ENCODE data around the gene TTC23. TPM values are rescaled to one million over a fixed set of nuclear protein-coding genes. Genes with fewer than 3 reads are reported as not detected.
A peak's percentile ranks its signal among the peaks of the same experiment; 100 is the strongest.
"Not testable (repeated sequence)": the region's sequence is repeated elsewhere in the genome, so short reads cannot be mapped to it uniquely, and the experiment has no call there.

The TTC23 gene
- total RNA-seq, 1 experiment from 2014 or later = 22.6 TPM

DNA sequence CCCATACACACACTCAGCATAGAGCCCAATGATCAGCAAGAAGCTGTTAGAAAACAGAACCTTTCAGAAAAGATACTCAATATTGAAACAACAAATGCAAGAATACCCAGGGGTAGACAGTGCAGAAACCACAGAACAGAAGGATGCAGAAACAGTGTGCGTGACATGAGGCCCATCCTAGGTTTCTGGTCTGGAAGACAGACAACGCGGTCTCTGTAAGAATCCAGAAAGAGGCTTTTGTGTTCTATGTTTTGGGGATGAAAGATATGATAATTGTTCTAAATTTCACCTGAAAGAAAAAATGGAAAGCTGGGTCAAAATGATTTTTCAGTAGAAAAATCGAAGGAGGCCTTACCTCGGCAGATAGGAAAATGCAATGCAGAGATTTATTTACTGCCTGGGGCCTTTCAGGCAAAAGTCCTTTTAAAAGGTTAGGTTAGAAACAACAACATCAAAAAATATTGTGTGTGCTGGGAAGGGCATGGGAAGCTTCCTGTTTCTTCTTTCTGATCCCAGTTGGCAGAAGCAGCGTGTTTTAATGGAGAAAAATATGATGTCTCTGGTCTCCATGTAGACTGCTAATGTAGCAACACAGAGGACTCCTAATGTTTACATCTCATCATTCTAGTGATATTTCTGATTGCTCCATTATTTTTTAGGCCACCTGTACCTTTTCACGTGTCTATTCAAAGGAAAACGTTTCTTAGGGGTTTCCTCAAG lies 127.5 kb downstream of the TTC23 start:
- DNase-seq (ENCODE audit: low read depth) = no peak

DNA sequence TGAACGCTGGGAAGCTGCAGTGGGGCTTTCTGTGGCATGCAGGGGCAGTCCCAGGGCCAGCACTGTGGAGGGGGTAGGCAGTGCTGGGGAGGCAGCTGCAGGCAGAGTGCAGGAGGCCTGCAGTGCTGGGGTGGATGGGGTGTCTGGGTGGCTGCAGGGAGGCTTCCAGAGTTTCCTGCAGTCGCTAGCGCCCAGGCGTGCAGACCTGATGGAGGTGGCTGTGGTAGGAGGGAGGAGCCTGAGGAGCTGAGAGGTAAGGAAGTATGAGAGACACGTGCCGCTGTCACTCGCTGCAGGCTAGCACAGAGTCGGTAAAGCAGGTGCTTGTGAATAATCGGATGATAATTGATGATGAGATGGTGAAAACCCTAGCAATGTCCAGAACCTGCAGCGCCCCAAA lies 128.2 kb downstream of the TTC23 start:
- no peak for DNase-seq (ENCODE audit: low read depth)

DNA sequence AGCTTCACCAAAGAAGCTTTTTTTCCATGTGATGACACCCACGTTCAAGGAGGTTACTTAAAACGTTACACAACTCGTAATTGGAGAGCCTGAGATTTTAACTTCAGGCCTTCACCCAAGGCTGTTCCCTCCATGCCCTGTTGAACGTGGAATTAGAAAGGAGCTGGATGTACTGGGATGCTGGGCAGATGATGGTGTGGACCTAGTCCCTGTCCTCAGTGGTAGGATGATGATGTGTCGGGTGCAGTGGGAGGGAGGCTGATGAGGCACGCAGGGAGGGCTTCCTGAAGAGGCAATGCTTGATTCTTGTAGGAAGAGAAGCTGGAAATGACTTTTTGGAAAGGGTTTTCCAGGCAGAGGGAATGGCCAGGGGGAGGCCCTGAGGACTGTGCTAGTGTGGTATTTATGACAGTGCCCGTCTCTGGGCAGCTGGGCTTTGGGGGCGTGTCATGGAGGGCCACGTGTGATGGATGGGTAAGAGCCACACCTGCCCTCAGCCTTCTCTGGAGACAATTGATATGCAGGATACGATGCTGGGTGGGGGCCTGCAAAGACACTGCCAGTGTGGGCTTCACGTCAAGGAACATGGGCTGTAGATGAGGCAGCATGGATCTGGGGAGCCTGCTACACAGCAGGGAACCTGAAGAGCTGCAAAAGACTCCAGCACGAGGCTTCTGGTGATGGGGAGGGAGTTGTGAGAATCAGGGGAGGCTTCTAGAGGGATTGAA lies 129.2 kb downstream of the TTC23 start:
- no peak for DNase-seq (ENCODE audit: low read depth)

DNA sequence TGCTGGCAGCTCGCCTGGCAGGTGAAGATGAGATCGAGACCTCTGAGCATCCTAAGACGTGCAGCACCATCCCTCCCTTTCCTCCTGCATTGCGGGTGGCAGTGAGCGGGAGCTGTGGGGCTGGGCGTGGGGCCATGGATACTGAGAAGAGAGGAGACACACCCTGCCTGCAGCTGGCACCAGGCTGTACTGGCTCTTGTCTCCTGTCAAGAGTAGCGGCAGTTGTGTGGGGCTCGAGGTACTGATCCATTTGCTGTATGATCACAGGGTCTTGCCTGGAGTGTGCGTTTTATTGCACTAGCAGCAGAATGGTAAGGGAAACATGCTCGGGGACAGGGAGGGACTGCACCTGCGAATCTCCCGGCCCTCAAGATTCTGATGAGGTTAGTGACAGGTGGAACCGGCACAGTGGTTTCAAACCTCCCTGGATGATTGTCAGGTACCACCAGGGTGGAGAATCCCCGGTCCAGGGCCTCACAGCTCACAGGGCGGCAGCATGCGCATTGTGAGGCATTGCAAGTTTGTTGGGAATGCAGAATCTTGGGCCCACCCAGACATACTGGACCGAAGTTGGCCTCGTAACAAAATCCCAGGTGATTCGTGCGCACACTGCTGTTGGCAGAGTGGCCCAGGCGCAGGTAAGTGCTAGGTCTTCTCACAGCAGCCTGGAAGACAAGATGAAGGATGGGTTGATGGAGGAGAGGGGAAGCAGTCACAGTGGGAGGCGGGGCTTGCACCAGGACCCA lies 130.4 kb downstream of the TTC23 start:
- DNase-seq (ENCODE audit: low read depth) = no peak

DNA sequence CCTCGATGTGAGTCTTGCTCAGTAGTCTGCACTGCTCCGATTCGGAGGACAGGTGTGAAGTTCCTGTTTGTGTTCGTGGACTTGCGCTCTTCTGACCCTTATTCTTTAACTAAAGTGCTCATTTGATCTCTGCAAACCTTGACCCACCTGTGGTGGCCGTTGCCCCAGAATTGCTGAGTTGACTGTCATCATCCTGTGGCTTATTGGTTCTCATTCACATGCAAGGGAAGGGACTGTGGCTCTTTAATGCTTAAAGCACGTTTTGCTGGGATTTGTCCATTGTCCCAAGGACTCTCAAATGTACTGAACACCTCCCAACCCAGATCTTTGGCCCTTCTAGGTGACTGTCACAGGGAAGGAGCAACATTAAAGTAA lies 131.1 kb downstream of the TTC23 start:
- no peak for DNase-seq (ENCODE audit: low read depth)

GRCh38 chr15:99117563-99118257 lies 131.7 kb downstream of the TTC23 start:
- DNase-seq (ENCODE audit: low read depth) = no peak

- no peak for DNase-seq (ENCODE audit: low read depth)
Observed at GRCh38 chr15:99117111-99117510, 132.3 kb downstream of the TTC23 start.

GRCh38 chr15:99115300-99116215 lies 133.8 kb downstream of the TTC23 start:
- DNase-seq (ENCODE audit: low read depth) = no peak

DNA sequence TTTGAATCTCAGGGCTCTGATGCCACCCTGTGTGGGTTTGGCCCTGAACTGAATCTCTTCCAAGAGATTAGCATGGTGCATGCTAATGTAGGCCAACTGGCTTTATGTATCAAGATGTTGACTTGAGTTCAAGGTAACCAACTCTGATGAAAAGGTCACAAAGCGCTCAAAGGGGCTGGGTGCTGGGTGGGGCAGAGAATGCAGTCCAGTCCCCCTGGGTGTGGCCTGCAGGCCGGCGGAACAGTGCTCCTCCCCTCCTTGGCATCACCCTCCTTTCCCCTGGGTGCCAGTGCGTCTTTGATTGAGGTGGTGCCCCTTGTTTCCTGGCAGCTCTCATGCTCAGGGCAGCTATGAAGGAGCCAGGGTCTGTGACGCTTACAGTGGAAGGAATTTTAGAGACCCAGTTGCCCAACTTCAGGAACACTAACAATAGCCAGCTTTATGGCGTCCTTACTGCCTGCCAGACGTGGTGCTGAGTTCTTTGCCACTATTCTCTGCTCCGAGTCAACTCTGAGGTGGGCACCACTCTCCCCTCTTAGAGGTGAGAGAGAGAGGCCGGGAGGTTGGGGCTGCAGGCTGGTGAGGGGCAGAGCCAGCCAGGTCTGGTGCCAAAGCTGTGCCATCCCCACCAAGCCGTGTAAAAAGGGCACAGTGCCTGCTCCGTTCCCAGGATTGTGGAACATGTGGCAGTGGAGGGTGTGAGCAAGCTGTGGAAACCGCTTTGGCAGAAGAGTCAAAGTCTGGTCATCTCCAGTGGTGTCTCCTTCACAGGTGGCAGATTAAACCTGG lies 134.7 kb downstream of the TTC23 start:
- DNase-seq (ENCODE audit: low read depth) = no peak

DNA sequence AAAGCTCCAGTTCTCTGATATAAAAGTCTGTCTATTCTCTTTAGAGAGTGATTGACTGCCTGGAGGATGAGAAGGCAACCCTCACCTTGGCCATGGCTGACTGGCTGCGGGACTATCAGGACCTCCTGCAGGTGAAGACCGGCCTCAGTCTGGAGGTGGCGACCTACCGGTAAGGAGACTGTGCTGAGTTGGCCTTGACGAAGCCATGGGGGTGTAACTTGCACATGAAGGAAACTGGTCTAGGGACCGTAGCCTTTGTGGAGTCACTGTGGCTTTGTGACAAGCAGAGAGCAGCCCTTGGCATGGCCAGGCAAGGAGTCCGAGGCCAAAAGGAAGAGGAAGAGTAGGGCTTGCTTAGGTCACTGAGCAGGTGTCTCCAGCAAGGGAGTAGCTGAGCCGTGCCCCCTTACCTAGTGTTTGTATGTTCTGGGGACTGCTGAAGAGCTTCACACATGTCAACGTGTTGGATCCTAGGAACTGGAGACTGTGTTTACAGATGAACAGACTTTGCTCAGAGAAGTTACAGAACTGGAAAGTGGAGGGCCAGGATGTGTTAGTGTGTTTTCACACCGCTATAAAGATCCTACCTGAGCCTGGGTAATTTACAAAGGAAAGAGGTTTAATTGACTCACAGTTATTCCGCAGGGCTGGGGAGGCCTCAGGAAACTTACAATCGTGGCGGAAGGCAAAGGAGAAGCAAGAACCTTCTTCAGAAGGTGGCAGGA lies 135.7 kb downstream of the TTC23 start:
- no peak for DNase-seq (ENCODE audit: low read depth)

DNA sequence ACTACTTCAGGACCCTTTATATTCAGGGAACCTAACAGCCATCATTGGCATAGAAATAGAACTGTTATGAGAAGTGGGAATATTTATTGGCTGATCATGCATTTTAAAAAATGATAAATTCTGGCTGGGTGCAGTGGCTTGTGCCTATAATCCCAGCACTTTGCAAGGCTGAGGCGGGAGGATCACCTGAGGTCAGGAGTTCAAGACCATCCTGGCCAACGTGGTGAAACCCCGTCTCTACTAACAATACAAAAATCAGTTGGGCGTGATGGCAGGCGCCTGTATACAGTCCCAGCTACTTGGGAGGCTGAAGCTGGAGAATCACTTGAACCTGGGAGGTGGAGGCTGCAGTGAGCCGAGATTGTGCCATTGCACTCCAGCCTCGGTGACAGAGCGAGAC lies 137.7 kb downstream of the TTC23 start:
- not testable (repeated sequence) for DNase-seq (ENCODE audit: low read depth)

- DNase-seq (ENCODE audit: low read depth) = no peak
Observed at GRCh38 chr15:99110581-99111320, 138.6 kb downstream of the TTC23 start.

DNA sequence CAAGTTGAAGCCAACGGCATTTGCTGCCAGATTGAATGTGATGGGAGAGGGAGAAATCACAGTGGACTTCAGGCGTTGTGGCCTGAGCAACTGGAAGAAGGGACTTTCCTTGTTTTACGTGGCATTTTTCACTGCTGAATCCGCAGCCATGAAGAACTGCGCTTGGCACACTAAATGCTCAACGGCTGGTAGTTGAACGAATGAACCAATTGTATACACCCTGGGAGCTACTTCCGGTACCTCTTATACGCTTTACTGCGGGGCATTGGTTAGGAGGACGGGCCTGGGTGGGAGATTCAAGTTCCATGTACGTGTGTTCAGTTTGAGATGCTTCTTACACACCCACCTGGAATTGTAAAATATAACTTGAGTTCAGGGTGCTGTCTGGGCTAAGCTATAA lies 139.3 kb downstream of the TTC23 start:
- DNase-seq (ENCODE audit: low read depth) = no peak

- no peak for DNase-seq (ENCODE audit: low read depth)
Observed at GRCh38 chr15:99109555-99110021, 139.8 kb downstream of the TTC23 start.

DNA sequence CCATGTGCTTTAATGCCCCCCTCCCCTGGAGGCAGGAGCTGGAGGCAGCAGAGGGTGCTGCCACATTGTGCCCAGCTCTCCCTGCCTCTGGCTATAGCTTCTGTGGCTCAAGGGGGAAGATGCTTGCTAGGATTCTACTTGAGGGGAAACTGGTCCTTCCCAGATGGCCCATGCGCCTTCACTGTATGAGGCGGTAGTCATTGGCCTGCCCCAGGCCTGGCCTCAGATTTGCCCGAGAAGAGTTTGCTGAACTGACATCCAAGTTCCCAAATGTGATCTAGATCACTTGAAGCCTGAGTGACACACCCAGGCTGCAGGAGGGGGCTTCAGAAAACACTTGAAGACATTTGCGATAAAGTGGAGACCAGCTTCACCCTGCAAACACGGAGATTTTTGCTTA lies 140.4 kb downstream of the TTC23 start:
- DNase-seq (ENCODE audit: low read depth) = no peak

DNA sequence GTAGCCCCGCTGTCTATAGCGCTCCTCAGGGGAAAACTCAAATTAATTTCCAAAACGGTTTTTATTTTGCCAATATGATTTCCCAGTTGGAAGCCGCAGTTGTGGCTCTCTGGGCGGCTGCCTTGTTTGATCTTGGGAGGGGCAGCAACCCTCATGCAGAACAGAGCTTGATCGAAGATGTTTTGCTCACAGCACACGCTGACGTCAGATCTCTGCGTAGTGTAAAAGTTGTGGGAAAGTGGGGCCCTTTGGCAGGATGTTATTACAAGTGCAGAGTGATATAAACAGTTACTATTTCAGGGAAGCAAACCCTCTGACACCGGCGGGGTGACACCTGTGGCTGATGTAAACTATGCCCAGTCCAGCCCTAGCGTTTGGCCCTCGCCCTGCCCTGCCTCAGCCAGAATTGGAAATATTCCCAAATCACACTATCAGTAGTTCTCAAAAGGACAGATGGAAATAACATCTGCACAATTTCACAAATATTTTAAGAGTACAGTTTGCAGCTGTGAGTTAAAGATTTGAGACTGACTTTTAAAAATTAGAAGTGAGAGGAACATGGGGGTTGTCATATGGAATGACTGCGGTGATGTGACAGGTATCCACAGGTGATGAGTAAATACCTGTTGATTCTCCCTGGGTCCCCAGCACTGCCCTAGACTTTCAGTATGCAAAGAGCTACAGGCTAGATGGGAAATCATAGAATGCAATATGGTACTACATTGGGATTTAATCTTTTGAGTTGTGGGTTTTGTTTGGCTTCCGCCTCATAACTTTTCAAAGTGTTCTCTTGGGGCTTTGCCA lies 142.8 kb downstream of the TTC23 start:
- DNase-seq (ENCODE audit: low read depth) = no peak

DNA sequence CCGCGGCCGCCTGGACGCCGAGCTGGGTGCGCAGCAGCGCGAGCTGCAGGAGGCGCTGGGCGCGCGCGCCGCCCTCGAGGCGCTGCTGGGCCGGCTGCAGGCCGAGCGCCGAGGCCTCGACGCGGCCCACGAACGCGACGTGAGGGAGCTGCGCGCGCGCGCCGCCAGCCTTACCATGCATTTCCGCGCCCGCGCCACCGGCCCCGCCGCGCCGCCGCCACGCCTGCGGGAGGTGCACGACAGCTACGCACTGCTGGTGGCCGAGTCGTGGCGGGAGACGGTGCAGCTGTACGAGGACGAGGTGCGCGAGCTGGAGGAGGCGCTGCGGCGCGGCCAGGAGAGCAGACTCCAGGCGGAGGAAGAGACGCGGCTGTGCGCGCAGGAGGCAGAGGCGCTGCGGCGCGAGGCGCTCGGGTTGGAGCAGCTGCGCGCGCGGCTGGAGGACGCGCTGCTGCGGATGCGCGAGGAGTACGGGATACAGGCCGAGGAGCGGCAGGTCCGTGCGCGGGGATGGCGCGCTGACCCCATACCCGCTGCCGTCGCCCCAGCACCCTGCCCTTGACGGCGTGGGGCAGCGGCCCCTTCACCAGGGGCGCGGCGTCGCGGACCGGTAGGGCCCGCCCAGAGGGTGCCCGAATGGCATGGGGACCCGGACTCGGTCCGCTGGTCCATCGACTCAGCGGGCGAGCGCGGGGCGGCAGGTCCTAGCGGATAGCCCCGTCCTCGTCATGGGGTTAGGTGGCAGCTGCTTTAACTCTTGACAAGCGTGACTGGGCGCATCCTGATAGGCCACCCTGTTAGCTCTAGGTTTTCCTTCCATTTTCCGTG lies 143.7 kb downstream of the TTC23 start:
- DNase-seq (ENCODE audit: low read depth) = peak; percentile 47
